ENCODE measurements around the gene CACNA1I. TPM values are rescaled to one million over a fixed set of nuclear protein-coding genes. Genes with fewer than 3 reads are reported as not detected.

Gene CACNA1I
- total and polyA plus RNA-seq, 2 experiments from 2014 or later: 0.42 to 2.4 TPM

DNA sequence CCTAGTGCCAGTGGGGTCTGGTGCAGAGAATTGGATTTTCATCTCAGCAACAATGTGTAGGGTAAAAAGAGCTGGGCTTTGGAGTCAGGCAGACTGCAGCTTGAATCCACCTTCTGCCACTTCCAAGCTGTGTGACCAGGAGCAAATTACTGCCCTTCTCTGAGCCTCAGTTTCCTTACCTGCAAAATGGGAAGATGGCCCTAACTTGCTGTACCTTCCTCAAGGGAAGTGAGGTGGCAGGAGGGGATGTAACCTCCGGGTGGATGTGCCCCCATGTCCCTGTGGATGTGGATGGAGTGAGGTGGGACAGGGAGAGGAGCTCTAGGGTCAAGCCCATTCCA is 90.9 kb downstream of the CACNA1I start (continued):
- TF ChIP-seq, protein P1, sequence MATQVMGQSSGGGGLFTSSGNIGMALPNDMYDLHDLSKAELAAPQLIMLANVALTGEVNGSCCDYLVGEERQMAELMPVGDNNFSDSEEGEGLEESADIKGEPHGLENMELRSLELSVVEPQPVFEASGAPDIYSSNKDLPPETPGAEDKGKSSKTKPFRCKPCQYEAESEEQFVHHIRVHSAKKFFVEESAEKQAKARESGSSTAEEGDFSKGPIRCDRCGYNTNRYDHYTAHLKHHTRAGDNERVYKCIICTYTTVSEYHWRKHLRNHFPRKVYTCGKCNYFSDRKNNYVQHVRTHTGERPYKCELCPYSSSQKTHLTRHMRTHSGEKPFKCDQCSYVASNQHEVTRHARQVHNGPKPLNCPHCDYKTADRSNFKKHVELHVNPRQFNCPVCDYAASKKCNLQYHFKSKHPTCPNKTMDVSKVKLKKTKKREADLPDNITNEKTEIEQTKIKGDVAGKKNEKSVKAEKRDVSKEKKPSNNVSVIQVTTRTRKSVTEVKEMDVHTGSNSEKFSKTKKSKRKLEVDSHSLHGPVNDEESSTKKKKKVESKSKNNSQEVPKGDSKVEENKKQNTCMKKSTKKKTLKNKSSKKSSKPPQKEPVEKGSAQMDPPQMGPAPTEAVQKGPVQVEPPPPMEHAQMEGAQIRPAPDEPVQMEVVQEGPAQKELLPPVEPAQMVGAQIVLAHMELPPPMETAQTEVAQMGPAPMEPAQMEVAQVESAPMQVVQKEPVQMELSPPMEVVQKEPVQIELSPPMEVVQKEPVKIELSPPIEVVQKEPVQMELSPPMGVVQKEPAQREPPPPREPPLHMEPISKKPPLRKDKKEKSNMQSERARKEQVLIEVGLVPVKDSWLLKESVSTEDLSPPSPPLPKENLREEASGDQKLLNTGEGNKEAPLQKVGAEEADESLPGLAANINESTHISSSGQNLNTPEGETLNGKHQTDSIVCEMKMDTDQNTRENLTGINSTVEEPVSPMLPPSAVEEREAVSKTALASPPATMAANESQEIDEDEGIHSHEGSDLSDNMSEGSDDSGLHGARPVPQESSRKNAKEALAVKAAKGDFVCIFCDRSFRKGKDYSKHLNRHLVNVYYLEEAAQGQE (IDR thresholded peaks at IDR 0.05; ENCODE audit: unreplicated experiment): no peak
- TF ChIP-seq POLR2AphosphoS5 (IDR thresholded peaks at IDR 0.05; ENCODE audit: low read depth) (no peak), JUNB (IDR thresholded peaks at IDR 0.05; ENCODE audit: unreplicated experiment) (no peak)

DNA sequence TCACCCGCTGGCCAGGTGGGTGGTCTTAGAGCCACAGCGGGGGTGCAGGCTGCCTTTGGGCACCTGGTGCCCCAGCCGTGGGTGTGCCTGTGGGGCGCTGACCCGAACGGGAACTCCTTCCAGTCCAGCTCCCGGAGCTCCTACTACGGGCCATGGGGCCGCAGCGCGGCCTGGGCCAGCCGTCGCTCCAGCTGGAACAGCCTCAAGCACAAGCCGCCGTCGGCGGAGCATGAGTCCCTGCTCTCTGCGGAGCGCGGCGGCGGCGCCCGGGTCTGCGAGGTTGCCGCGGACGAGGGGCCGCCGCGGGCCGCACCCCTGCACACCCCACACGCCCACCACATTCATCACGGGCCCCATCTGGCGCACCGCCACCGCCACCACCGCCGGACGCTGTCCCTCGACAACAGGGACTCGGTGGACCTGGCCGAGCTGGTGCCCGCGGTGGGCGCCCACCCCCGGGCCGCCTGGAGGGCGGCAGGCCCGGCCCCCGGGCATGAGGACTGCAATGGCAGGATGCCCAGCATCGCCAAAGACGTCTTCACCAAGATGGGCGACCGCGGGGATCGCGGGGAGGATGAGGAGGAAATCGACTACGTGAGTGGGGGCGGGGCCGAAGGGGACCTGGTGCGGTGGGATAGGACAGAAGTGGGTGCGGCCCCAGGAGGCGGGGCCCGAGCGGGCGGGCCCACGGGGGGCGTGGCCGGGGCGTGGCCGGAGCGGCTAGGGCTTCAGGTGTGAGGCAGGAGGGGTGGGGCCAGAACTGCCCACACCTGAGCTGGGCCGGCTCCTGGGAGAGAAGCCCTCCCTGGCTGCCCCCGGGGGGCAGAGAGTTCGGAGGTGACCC is 91.5 kb downstream of the CACNA1I start:
- no peaks in the 10 kb centered on the region for H3F3A ChIP-seq (replicated peaks; ENCODE audit: low read depth)
- no peaks in the 10 kb centered on the region for H3K79me2 ChIP-seq (replicated peaks; ENCODE audit: insufficient read depth)
- no peaks in the 10 kb centered on the region for H4K20me1 ChIP-seq (replicated peaks; ENCODE audit: insufficient read depth)
- DNase-seq (ENCODE audit: low spot score) (peak; percentile 97), ATAC-seq (peak; percentile 72)
- Mint-ChIP-seq H3K4me3 (peak overlapping the region; percentile 74; the same call in 2 of the 3 replicates), H3K4me1 (peaks cover 15% of the 10 kb centered on the region), H3K27me3 (ENCODE audit: insufficient read depth, low read depth, poor library complexity) (peaks cover 40% of the 10 kb centered on the region), H3K27ac (no peak overlapping the region), H3K36me3 (ENCODE audit: low read depth) (no peaks in the 10 kb centered on the region), H3K9me3 (no peaks in the 10 kb centered on the region)
- H2AFZ ChIP-seq: peak overlapping the region; percentile 89
- peak overlapping the region; percentile 83 for H3K4me3 ChIP-seq
- no peaks in the 10 kb centered on the region for H3K9me2 ChIP-seq (ENCODE audit: insufficient read depth)
- TF ChIP-seq EZH2phosphoT487 (IDR thresholded peaks at IDR 0.05; ENCODE audit: unreplicated experiment) (no peak), STAT1 (IDR thresholded peaks at IDR 0.05; ENCODE audit: unreplicated experiment) (peak; percentile 53), CREB1 (CRISPR knock-in tag; IDR thresholded peaks at IDR 0.05; ENCODE audit: low read depth) (peak; percentile 11; the same call in 1 of the 2 replicates), EZH2 (IDR thresholded peaks at IDR 0.05; ENCODE audit: low read depth, unreplicated experiment) (no peak), POLR2AphosphoS5 (IDR thresholded peaks at IDR 0.05; ENCODE audit: low read depth) (peak; percentile 87)
- TF ChIP-seq, protein P2, sequence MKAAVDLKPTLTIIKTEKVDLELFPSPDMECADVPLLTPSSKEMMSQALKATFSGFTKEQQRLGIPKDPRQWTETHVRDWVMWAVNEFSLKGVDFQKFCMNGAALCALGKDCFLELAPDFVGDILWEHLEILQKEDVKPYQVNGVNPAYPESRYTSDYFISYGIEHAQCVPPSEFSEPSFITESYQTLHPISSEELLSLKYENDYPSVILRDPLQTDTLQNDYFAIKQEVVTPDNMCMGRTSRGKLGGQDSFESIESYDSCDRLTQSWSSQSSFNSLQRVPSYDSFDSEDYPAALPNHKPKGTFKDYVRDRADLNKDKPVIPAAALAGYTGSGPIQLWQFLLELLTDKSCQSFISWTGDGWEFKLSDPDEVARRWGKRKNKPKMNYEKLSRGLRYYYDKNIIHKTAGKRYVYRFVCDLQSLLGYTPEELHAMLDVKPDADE (IDR thresholded peaks at IDR 0.05): no peak
- TF ChIP-seq, protein P3, sequence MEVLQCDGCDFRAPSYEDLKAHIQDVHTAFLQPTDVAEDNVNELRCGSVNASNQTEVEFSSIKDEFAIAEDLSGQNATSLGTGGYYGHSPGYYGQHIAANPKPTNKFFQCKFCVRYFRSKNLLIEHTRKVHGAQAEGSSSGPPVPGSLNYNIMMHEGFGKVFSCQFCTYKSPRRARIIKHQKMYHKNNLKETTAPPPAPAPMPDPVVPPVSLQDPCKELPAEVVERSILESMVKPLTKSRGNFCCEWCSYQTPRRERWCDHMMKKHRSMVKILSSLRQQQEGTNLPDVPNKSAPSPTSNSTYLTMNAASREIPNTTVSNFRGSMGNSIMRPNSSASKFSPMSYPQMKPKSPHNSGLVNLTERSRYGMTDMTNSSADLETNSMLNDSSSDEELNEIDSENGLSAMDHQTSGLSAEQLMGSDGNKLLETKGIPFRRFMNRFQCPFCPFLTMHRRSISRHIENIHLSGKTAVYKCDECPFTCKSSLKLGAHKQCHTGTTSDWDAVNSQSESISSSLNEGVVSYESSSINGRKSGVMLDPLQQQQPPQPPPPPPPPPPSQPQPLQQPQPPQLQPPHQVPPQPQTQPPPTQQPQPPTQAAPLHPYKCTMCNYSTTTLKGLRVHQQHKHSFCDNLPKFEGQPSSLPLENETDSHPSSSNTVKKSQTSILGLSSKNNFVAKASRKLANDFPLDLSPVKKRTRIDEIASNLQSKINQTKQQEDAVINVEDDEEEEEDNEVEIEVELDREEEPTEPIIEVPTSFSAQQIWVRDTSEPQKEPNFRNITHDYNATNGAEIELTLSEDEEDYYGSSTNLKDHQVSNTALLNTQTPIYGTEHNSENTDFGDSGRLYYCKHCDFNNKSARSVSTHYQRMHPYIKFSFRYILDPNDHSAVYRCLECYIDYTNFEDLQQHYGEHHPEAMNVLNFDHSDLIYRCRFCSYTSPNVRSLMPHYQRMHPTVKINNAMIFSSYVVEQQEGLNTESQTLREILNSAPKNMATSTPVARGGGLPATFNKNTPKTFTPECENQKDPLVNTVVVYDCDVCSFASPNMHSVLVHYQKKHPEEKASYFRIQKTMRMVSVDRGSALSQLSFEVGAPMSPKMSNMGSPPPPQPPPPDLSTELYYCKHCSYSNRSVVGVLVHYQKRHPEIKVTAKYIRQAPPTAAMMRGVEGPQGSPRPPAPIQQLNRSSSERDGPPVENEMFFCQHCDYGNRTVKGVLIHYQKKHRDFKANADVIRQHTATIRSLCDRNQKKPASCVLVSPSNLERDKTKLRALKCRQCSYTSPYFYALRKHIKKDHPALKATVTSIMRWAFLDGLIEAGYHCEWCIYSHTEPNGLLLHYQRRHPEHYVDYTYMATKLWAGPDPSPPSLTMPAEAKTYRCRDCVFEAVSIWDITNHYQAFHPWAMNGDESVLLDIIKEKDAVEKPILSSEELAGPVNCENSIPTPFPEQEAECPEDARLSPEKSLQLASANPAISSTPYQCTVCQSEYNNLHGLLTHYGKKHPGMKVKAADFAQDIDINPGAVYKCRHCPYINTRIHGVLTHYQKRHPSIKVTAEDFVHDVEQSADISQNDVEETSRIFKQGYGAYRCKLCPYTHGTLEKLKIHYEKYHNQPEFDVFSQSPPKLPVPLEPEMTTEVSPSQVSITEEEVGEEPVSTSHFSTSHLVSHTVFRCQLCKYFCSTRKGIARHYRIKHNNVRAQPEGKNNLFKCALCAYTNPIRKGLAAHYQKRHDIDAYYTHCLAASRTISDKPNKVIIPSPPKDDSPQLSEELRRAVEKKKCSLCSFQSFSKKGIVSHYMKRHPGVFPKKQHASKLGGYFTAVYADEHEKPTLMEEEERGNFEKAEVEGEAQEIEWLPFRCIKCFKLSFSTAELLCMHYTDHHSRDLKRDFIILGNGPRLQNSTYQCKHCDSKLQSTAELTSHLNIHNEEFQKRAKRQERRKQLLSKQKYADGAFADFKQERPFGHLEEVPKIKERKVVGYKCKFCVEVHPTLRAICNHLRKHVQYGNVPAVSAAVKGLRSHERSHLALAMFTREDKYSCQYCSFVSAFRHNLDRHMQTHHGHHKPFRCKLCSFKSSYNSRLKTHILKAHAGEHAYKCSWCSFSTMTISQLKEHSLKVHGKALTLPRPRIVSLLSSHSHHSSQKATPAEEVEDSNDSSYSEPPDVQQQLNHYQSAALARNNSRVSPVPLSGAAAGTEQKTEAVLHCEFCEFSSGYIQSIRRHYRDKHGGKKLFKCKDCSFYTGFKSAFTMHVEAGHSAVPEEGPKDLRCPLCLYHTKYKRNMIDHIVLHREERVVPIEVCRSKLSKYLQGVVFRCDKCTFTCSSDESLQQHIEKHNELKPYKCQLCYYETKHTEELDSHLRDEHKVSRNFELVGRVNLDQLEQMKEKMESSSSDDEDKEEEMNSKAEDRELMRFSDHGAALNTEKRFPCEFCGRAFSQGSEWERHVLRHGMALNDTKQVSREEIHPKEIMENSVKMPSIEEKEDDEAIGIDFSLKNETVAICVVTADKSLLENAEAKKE (CRISPR knock-in tag; IDR thresholded peaks at IDR 0.05): no peak
- peaks cover 15% of the 10 kb centered on the region for H3K27me3 ChIP-seq (ENCODE audit: insufficient read depth)
- no peaks in the 10 kb centered on the region for H3K36me3 ChIP-seq (ENCODE audit: insufficient read depth)
- H3K4me2 ChIP-seq: peak overlapping the region; percentile 91
- no peak overlapping the region for H3K27ac ChIP-seq (ENCODE audit: low read depth)
- peaks cover 15% of the 10 kb centered on the region for H3K4me1 ChIP-seq (ENCODE audit: insufficient read depth)

All from GM23338 (cell line).